MM.1S (cell line): ENCODE measurements around the gene TOP3A.
"Not testable (repeated sequence)": the region's sequence is repeated elsewhere in the genome, so short reads cannot be mapped to it uniquely, and the experiment has no call there.

Experiments used
- CTCF ChIP-seq: fragments of 300-600 bp; sonication (generic); IDR thresholded peaks from 2 replicates; pipeline ENCODE4 v1.5.1; 2016; ENCODE audit warnings: antibody characterized with exemption, low read length, mixed read lengths
- EZH2 ChIP-seq: fragments of 300-600 bp; sonication (generic); optimal IDR thresholded peaks from 2 replicates; pipeline ENCODE3; 2017; ENCODE audit warnings: low read depth, mild to moderate bottlenecking, antibody characterized with exemption, low read length, mixed read lengths

- TF ChIP-seq CTCF, EZH2: not testable (repeated sequence)
These were observed 11.6 kb downstream of the TOP3A start for GRCh38 chr17:18303206-18303605.
